HG03460 (cell line): ENCODE results near the gene PDE7B.
"Not testable (repeated sequence)": the region's sequence is repeated elsewhere in the genome, so short reads cannot be mapped to it uniquely, and the experiment has no call there.

Experiments
- ATAC-seq: cut with Tn5 transposase; IDR thresholded peaks from one replicate; pipeline ENCODE4 v1.9.1; 2021; ENCODE audit not compliant: unreplicated experiment

The PDE7B gene

DNA sequence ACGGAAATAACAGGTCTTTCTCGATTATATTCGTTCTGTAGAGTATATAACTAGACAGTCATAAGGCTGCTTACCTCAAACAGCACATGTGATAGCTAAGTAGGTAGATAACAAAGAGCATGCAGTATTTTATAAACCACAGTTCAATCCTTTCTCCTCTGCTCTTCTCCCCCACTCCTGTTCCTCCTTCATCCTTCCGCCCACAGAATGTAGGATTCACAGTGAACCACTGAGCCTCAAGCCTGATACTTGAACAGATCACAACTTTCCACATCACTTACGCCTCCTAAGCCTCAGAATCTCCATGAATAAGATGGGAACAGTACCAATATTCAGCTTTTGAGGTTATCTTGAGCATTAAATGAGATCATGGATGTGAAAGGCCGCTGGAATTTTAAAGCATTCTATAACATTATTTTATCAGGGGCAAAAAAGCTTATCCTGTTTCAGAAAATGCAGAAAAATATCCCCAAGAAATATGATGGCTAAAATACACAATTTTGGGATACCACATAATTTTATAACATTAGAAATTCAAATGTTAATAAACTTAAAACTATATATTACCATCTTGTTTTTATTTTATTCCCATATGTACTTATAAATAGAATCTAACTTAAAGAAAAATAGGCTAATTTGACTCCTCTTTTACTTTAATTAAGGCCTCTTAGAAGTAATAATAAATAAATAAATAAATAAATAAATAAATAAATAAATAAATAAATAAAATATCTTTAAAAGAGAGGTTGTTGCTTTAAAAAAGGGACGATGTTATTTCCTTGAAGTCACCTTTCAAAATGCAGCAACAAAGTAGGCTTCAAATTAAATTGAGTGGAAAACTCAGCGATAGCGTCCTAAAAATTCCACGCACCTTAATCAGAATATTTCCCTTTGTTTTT is 365.3 kb downstream of the PDE7B start:
- ATAC-seq = no peak

DNA sequence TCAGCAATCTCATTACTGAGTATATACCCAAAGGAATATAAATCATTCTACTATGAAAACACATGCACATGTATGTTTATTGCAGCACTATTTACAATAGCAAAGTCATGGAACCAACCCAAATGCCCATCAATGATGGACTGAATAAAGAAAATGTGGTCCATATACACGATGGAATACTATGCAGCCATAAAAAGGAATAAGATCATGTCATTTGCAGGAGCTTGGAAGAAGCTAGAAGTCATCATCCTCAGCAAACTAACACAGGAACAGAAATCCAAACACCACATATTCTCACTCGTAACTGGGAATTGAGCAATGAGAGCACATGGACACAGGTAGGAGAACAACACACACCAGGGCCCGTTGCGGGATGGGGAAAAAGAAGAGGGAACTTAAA is 373.5 kb downstream of the PDE7B start:
- ATAC-seq = not testable (repeated sequence)

DNA sequence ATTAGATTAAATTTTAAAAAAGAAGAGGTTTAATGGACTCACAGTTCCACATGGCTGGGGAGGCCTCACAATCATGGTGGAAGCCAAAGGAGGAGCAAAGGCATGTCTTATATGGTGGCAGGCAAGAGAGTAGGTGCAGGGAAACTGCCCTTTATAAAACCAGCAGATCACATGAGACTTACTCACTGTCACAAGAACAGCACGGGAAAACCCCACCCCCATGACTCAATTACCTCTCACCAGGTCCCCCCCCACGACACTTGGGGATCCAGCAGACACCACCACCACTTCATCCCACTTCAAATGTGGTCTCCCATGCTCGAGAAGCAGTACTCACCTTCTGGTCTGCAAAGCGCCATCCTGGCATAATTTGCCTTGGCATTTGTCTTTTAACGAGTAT is 374.0 kb downstream of the PDE7B start:
- ATAC-seq = no peak

DNA sequence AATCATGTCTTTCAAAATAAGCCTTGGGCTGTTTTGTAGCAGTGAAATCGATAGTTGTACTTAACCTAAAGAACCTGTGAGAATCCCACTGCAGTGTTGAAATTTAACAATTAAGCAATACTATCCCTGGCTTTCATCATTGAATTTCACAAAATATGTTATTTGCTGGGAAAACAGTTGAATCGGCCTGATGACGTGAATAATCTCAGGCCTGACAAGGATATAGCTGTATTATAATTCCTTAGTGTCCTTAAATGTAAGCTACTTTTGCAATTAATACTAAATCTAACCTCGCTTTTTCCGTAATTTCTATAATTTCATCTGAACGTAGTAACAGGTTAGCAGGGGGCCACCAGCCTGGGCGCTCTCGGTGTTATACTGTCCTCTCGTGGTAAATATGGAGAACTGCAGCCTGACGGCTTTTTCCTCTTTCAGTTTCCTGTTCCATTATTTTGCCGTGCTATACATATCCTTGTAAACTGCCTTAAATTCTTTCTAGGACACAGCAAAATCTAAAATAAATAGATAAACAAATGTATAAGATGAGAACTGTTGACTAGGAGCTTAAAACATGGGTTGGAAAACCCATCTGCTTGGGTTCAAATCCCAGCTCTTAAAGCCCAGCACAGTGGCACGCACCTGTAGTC is 374.6 kb downstream of the PDE7B start:
- ATAC-seq = no peak

DNA sequence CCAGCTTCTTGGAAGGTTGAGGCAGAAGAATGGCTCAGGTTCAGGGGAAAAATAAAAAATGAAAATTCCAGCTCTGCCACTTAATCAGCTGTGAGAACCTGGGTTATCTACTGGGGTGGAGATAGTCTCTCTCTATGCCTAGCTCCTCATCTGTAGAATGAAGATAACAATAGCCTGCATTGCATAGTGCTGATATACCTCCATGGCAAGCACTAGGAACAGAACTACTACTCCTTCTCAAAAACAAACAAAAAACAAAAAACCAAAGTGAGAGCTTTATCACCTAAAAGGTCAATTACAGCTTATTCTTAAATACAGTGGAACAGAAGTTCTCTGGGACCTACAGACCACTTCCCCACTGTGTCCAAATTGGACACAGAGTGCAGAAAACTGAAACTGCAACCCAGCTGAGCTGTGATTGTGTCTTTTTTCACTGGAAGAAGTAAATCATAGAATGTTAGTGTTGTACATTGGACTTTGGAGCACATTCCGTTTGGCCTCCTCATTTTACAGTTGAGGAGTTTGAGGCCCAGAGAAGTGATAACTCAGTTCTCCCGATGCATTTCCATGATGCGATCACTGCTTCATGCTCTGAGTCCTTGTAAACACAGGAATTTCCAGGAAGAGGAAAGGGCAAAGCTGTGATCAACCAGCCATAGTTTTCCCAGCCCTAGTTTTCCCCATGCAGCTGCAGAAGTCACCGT is 375.3 kb downstream of the PDE7B start:
- no peak for ATAC-seq

DNA sequence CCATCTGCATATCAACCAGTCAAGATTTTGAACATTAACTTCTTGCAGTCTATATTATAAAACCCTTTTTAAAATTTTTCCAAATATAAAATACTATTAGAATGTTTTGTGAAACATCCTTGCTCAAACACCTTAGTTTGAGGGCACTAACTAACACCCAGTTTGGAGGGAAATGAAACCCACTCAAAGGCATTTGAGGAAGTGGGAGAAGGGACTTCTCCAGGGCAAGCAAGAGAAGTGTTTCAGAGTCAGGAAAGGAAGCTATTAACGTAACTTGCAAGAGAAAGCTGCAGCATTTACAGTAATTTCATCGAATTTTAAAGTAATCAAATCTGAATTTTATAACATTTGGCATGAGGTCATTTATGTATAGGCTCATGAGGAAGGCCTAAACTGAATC is 377.3 kb downstream of the PDE7B start:
- ATAC-seq = no peak

DNA sequence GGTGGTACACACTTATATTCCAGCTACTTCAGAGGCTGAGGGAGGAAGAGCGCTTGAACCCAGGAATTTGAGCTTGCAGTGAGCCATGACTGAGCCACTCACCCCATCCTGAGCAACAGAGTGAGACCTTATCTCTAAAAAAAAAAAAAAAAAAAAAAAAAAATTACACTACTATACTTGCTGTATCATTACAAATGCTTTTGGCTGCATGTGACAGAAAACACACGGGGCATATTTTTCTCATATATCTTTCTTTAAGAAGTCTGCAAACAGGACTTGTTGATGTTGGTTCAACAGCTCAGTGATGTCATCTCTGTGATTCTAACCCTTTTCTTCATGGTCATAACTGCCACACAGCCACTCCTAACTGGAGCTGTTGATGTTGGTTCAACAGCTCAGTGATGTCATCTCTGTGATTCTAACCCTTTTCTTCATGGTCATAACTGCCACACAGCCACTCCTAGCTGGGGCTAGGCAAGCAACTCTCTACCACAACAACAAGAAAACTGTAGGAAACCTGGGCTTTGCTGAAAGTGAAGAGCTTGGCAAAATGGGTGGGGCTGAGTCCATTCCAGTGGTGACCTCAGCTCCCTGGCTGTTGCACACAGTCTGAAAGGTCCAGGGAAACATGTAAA is 378.8 kb downstream of the PDE7B start:
- ATAC-seq = no peak

DNA sequence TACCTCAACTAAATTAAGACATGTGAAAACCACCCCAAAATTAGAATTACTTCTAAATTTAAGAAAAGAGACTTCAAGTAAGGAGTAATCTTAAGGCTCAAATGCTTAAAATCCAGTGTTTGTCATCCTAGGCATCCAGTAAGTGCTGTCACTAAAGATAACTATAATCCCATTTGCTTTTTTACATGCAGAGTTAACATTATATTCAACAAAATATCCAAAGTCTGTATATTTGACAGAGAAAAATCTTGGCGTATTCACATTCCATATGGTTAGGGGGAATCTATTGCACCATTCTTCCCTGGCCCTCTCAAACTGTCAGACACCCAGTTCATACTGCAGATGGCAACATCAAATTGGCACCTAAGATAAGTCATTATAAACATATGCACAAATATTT is 381.2 kb downstream of the PDE7B start:
- ATAC-seq = no peak

DNA sequence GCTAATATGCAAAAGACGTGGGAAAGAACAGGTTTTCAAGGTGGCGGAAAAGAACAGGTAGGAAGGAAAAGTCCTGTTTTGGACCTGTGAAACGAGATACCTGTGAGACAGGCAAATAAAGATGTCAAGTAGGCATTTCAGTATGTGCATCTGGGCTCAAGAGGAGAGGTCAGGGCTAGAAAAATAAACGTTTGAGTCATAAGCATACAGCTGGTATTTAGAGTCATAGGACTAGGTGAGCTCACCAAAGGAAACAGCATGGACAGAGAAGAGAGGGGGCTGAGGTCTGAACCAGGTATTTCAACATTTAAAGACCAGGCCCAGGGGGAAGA is 383.7 kb downstream of the PDE7B start:
- ATAC-seq = no peak

DNA sequence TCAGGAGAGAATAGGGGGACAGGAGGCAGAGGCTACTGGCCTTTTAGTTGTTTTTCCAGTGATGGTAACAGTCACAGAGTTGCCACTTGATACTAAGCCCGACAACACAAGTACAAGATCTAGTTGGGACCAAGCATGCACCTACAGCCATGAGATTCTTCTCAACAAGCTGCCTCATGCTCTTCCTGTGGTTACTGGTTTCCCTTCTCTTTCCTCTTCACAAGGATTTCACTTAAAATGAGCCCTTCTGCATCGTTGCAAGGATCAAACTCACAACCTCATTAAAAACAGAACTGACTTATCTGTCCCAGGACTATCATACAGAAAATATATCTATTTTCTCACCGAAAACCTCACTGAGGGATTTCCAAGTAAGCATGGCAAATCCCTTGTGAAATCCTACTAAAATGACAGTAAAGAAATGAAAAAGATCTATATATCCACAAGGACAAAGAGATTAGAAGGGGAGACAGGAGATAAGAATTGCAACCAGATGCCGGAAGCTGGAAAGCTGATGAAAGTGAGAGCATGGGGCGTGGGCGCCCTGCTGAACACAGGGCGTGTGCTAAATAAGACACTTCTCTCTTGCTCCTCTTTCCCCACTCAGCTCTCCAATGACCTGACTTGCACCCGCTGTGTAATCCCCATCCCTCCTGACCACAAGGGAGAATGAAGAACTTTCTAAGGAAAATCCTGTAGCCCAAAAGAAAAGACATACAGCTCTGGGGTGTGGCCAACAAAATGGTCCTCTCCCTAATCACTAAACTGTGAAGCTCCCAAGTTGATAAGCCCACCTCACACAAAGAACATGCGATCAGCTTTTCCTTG is 385.2 kb downstream of the PDE7B start:
- ATAC-seq = no peak

DNA sequence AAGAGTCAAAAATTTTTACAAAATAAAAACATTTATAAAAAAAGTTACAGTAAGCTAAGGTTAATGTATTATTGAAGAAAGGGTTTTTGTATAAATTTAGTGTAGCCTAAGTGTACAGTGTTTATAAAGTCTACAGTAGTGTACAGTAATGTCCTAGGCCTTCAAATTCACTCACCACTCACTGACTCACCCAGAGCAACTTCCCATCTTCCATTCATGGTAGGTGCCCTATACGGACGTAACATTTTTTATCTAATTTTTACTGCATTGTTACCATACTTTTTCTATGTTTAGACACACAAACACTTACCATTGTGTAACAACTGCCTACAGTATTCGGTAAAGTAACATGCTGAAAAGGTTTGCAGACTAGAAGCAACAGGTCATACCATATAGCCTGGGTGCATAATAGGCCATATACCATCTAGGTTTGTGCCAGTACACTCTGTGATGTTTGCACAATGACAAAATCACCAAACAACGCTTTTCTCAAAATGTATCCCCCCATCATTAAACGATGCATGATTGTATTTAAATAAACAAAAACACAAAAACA is 392.6 kb downstream of the PDE7B start:
- no peak for ATAC-seq
